ENCODE results near the gene SERPINA3.

Gene SERPINA3

DNA sequence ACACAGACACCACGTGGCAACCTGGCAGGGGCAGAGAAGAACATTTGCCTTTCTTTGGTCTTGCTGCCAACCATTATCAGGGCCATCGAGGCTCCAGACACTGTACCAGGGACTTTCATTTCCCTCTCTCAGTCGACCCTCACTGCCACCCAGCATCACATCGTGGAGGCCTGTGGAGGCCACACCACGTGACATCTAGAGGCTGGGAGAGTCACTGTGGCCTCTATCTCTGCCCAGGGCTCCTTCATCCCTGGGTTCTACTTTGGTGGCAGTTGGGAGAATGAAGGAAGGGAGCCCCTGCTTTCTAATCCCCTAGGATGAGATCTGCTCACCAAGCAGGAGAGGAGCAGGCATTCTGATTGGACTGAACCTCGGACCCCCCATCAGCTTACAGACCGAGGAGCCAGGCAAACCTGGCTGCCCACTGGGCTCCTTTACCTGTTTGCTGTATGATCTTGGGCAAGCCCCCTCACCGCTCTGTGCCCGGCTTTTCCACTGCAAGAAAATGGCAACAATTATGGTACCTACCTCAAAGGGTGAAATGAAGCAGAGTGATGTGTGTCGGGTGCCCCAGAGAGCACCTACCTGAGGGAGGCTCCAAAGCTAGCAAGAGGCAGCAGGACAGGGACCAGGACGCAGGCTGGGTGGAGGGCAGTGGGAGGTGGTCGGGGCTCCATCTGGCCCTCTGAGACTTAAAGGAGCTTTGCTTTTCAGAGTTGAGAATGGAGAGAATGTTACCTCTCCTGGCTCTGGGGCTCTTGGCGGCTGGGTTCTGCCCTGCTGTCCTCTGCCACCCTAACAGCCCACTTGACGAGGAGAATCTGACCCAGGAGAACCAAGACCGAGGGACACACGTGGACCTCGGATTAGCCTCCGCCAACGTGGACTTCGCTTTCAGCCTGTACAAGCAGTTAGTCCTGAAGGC, 1.8 kb downstream of the SERPINA3 start:
- DNase-seq (ENCODE audit: low spot score), result no peak

DNA sequence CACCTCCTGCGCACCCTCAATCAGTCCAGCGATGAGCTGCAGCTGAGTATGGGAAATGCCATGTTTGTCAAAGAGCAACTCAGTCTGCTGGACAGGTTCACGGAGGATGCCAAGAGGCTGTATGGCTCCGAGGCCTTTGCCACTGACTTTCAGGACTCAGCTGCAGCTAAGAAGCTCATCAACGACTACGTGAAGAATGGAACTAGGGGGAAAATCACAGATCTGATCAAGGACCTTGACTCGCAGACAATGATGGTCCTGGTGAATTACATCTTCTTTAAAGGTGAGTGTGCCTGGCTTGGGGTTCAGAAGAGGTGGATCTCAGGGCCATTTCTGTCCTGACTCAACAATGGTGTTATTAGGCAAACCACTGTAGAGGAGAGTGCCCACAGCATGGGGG, 2.6 kb downstream of the SERPINA3 start:
- no peak for DNase-seq (ENCODE audit: low spot score)

DNA sequence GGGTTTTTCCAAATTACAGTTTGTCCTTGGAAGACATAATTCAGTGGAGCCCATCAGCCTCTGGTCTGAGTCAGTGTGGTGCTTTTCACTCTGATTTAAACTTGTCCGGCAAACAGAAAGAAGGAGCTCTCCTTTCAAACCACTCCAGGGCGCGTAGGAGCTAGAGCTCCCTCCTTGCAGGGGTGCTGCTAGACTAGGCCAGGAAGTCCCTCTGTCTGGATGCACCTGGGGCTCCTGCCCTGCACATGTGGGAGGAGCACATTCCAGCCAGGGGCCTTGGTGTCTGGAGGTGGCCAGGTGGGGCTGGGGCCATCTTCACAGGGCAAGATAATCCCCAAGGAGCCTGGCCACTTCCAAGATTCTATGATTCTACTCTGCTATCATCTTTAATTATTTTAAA, 3.1 kb downstream of the SERPINA3 start:
- no peak for DNase-seq (ENCODE audit: low spot score)

DNA sequence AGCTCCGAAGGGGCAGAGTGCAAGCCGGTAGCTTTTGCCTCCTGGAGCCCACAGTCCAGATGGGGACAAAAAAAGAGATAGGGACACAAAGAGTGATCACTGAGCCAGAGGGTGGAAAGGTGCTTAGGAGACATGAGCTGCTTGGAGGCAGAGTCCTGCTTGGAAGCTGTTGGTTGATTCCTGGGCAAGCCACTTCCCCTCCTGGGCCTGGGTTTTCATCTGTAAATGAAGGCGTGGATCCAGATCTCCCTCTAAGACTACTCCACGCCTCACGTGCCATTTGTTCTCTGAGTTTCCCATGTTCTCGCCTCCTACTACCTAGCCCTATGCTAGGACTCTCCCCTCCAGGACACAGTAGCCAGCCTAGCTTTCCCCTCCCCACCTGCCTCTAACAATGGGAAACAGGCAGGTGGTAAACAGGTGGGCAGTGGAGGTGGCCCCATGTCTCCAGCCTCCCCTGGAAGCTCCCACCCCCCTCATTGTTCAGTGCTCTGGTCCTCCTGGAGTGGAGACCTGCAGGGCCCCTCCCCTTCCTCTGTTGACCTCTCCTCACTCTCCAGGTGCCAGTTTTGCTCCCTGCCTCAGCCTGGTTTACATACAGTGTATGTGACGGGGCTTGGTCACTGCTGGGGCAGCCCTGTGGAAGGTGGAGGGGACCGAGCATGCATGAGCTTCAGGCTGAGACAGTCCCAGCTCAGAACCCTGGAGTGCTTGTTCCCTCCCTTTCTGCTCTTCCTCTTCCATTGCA, 3.8 kb downstream of the SERPINA3 start:
- no peak for DNase-seq (ENCODE audit: low spot score)

DNA sequence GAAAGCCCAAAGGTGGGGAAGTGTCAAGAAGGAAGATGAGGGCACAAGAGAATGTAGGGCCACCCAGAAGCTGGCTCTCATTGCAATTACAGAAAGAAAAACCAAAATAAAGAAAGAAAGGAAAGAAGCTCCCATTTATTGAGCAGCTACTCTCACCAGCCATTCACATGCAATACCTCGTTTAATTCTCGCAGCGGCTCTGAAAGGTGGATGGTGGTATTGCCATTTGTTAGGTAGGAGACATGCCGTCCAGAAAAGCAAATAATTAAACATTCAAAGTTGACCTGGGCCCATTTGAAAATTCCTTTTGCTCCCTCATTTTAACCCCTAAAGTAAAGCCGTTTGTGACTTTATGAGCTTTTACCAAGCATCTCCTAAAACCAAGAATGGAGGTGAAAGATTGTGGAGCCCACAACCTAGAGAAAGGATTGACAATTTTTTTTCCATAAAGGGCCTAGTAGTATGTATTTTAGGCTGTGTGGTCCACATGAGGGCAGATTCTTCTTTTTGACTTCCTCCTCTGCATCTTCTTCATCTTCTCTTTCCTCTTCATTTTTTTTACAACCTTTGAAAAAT, 5.3 kb downstream of the SERPINA3 start:
- DNase-seq (ENCODE audit: low spot score), result no peak

DNA sequence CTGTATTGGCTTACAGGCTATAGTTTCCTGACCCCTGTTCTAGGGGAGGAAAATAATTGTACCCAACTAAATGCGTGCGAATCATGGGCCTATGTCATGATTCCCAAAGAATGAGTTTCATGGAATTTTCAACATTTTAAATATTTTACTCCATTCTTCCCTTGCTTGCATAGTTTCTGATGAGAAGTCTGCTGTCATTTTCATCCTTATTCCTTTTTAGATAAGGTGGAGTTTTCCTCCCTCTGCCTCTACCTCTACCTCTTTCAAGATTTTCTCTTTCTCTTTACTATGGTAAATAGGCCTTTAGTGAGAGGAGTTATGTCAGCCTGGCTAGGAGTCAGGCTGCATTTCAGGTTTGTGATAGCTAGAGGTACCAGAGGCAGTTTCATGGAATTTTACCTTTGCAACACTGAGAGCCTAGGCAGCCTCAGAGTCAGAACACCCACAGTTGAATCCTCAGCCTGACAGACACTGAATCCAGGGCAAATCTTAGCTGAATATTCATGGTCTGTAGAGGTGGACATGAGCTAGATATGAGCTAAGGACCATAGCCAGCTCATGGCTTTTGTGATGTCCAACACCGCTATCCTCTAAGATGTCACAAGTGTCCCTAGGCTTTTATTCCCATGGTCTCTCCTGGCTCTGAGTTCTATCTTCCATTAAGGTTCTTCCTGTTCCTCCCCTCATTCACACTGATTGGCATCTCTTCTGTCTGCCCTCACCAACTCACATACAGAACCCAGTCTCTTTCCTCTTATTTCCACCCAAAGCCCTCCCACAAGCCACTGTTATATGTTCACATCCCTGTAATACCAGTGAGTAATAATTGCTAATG, 6.0 kb downstream of the SERPINA3 start:
- DNase-seq (ENCODE audit: low spot score), result no peak

DNA sequence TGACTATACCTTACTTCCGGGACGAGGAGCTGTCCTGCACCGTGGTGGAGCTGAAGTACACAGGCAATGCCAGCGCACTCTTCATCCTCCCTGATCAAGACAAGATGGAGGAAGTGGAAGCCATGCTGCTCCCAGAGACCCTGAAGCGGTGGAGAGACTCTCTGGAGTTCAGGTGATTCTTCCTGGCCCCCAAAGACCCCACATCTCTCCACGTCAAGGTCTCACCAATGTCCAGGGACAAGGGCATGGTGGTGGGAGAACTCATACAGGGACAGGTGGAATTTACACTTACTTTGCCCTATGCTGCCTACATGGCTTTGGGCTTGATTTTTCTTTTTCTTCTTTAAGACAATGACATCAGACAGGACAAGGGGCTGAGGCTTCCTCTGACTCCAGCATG, 7.1 kb downstream of the SERPINA3 start:
- no peak for DNase-seq (ENCODE audit: low spot score)

DNA sequence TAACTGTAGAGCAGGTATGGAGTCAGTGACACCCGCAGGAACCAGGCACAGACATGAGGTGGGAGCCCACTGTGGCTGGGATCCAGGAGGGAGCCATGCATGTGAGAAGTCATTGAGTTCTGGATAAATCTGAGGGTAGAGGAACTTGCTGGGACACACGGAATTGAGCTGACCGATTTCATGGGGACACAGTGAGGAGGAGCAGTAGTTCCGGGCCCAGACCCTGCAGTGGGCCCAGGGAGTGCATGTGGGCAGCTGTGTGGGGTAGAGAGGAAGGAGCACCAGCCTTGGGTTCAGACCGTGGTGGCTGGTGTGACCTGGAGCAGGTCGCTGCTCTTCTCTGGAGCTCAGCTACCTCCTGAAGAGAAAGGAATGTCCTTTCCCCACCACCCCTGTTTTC, 8.4 kb downstream of the SERPINA3 start:
- DNase-seq (ENCODE audit: low spot score), result no peak

DNA sequence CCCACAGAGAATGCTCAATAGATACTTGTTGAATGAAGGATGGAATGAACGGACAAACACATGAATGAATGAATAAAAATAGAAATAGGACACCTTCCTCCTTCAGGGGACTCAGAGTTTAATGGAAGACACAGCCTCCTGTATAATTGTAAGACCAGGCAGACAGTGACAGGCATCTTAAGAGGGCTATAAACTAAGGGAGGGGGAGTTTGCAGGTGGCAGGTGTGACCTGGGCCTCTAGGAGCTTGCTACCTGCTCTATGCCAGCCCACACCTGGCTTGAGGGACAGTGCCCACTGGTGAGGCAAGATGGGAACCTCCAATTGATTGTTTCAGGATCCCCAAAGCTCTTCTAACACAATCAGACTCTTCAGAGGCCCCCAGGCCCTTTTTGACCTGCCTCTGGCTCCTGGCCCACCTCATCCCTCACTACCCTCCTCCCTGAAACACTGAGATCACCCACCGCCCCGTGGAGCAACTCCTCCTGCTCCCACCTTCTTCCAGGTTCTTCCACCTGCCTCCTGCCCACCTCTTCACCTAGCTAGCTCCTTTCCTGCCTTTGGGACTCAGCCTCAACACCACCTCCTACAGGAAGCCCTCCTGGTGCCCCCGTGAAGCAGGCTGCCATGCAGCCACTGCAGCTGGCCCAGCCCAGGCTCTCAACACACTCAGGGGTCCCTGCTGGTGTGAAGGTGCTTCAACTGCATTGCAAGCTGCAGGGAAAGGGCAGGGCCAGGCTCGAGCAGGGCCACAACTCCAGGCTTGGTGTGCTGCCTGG, 9.4 kb downstream of the SERPINA3 start:
- DNase-seq (ENCODE audit: low spot score), result no peak

DNA sequence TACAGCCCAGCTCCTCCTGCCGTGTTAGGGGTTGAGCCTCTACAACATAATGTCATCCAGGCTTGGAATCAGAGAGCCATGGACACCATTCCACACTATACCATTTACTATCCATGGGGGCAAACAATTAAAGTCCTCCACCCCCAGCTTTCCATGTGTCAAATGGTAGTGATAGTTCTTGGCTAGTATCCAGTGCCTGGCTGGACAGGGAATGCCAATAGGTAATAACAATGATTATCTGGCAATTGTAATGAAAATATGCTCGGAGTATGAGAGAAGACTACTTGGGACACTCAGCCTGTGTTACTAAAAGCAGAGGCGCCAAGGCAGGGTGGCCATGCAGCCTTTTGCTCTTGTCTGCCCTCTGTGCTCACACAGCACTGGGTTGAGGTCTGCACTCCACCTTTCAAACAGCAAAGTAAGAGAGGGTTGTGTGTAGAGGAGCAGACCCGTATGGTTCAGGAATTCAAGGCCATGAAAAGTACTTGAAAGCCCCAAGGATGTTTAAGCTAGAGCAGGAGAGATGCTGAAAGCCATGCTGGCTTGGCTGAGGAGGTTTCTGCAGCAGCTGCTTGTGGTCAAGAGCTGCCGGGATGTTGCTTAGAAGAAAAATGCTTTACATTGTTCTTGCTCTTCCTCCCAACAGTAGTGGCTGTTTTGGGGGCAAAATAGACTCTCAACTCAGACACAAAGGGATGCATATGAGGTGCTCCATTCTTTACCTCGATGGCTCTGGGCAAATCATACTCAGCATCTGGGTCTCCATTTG, 10.6 kb downstream of the SERPINA3 start:
- DNase-seq (ENCODE audit: low spot score), result no peak

DNA sequence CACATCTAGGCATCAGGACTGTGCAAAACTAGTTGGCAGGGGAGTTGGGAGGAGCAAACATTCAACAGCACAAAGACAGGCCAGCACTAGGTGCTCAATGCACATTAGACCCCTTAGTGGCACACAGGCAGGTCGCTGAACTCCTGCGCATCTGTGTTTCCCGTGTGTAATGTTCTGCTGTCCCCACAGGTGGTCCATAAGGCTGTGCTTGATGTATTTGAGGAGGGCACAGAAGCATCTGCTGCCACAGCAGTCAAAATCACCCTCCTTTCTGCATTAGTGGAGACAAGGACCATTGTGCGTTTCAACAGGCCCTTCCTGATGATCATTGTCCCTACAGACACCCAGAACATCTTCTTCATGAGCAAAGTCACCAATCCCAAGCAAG, 11.2 kb downstream of the SERPINA3 start:
- DNase-seq (ENCODE audit: low spot score), result no peak

DNA sequence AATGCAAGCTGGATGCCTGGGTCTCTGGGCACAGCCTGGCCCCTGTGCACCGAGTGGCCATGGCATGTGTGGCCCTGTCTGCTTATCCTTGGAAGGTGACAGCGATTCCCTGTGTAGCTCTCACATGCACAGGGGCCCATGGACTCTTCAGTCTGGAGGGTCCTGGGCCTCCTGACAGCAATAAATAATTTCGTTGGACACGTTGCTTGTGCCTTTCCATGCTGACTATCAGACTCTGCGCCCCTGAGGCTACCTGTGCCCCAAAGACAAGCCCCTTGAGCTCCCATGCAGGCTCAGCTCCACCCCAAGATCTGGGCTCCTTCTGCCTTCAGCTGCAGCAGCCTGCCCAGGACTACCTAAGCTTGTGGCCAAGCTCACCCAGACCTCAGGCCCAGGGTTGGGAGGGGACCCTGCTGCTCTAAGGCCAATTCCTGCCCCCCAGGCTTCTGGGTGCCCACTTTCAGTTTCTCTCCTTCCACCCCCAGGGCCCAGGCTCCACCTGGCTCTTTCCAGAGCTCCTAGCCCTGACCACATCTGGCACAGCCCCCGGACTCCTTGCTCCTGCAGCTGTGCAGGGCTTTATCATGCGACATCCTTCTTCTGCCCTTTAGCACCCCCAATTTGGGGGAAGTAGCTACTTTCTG, 11.8 kb downstream of the SERPINA3 start:
- no peak for DNase-seq (ENCODE audit: low spot score)

DNA sequence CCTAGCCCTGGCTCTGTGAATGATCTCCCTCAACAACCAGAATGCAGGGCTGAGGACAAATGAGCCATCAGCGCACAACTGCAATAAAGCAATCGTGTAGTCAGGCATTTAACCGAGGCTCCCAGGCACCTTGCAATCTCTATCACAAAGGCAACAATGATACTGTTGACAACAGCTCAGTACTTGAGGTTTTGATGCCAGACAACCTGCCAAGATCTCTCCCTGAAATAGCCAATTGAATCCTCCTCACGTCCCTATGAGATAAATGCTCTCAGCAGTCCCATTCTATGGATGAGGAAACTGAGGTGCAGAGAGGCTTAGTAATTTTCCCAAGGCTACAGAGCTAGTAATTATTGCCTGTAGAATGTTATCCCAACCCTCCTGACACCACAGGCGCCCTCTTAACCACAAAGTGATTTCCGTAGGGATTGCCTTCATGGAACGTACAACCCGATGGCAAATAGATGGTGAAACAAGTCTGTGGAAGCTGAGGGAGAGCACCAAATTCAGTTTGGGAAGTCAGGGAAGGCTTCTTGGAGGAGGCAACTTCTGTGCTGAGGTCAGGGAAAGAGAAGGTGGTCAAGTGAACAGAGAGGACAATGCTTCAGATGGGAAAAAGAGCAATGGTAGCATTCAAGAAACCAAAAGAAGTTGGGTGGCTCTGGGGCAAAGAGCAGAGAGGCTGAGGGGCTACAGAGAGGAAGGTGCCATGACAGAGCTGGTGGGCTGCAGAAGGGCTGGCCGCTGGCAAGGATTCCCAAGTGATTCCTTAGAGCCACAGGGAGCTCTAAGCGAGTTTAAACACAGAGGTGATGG, 12.6 kb downstream of the SERPINA3 start:
- DNase-seq (ENCODE audit: low spot score), result no peak

DNA sequence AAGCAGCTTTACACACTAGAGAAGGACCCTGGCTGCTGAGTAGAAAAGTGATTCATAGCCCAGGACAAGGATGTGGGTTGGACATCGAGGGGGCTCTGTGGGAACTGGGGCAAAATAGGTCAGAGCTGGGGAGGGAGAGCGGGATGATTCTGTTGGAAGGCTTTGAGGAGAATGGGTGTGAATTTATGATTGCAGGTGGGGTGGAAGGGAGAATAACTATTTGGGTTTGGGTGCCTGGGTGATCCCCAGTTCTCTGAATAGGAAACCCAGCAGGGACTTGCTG, 13.1 kb downstream of the SERPINA3 start:
- no peak for DNase-seq (ENCODE audit: low spot score)

DNA sequence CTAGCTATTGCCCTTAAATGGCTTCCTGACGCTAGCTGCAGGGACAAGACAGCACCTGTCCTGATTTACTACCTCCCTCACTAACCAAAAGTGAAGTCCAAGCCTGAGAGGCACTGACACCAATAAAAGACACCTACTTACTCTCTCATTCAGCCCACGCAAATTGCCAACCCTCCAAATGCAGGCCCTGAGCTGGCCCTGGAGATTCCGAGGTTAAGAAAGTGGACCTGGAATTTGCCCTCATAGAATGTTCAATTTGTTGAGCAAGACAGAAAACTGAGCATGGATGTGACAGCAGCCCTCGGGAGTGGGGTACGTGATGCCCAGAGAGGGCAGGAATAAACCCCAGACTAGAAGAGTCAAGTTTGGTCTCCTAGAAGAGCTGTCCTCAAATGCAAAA, 16.4 kb downstream of the SERPINA3 start:
- no peak for DNase-seq (ENCODE audit: low spot score)

DNA sequence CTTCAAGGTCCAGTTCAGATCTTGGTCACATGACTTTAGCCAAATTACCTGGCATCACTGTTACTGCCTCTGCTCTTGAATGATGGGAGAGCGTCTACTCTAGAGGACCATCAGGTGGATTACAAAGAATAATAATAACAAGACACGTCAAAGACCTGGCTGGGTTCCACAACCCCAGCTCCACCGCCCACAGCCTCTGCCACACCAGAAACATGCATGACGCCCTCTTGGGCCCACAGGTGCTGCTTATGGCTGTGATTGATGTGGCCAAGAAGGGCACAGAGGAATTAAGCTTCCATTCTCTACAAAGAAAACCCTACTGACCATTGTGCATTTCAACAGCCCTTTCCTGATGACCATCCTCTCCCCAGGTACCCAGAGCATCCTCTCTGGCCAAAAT, 18.2 kb downstream of the SERPINA3 start:
- no peak for DNase-seq (ENCODE audit: low spot score)

DNA sequence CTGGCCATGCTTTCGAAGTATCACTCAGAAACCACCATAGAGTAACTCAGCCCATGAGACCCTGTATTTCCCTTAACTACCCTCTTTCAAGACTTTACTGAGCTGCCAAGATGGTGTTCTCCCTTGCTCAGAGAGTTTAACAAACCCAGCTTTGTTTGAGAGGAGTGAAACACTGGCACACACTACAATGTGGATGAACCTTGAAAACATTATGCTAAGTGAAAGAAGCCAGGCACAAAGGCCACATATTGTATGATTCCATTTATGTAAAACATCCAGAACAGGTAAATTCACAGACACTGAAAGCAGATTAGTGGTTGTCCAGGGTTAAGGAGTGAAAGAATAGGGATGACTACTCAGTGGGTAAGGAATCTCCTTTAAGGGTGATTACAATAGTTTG, 18.9 kb downstream of the SERPINA3 start:
- no peak for DNase-seq (ENCODE audit: low spot score)

DNA sequence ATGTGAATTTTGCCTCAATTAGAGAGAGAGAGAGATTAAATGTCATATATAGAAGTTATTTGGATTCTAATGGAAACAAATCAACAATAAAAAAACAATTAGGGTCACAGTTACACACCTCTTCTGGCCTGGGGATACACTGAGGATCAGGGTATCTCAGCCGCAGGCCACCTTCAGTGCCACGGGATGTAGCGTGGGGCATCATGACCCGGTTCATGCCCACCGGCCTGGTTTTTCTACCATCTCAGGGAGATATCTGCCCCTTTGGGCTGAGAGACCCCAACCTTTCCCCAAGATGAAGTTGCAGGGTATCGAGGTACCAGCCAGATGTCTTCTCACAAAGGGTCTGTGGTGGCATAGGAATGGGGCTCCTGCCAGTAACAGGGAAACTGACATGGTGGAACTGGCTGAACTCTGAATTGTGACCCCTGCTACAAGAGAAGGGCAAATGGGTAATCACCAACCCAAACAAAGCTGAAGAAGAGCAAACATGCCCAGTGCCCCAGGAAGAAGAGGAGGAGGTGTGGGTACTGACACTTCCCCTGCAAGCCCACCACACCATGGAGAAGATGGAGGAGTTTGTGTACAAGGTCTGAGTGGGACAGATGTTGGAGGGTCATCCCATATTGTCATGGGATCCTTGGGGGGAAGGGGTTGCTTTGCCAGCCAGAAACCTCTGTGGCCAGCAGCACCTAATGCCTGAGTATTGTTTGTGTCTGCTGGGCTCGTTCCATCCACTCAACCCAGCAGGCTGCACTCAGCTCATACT, 19.5 kb downstream of the SERPINA3 start:
- DNase-seq (ENCODE audit: low spot score), result no peak

DNA sequence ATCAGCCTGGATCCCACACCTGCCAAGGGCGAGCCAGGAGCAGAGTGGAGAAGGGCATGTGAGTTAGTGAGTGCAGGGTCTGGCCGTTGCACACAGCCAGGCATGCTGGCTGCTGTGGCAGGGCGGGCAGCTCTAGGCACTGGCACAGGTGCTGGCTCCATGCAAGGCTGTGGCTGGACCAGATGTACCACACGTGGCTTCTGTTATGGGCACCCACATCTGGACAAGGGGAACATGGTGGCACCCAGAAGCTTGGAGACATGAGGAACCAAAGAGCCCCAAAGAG, 20.1 kb downstream of the SERPINA3 start:
- no peak for DNase-seq (ENCODE audit: low spot score)

Data from ecto neural progenitor cell (in vitro differentiated cells).